Measurements from ENCODE around the gene DIDO1.

DNA sequence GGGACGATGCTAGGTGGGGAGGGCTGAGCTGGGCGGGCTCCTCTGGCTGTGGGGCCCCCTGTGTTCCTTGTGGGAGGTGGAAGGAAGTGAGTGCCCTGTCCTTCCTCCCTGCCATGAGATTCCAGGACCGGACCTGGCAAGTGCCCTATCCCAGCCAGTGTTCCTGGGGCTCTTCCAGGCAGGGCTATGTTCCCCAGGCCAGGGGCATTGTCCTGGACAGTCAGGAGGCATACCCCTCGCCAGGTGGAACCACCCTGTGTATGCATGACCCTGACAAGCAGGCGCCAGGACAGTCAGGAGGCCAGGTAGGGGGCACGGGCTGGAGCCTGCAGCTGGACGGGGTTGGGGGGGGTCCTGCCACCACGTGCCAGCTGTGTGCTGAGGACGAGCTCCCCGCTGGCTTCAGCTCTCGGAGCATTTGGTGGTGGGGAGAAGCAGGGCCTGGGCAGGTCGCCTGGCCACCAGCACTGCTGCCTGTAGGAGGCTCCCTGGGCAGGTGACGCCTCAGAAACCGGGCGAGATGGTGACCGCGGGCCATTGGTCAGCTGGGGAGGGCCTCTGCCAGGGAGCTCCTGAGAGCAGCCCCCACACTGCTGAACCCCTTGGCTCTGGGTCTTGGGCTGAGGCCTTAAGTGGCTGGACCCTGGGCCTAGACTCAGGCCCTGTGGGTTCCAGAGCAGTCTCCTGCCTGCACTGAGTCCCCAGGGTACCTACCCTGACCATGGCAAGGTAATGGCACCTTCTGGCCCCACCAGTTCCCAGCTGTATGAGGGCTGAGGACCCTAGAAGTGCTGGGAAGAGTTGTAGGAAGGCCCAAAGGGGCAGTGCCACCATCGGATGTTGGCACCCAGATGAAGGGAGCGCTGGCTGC lies 26.9 kb upstream of the DIDO1 start:
- TF ChIP-seq, protein P1, sequence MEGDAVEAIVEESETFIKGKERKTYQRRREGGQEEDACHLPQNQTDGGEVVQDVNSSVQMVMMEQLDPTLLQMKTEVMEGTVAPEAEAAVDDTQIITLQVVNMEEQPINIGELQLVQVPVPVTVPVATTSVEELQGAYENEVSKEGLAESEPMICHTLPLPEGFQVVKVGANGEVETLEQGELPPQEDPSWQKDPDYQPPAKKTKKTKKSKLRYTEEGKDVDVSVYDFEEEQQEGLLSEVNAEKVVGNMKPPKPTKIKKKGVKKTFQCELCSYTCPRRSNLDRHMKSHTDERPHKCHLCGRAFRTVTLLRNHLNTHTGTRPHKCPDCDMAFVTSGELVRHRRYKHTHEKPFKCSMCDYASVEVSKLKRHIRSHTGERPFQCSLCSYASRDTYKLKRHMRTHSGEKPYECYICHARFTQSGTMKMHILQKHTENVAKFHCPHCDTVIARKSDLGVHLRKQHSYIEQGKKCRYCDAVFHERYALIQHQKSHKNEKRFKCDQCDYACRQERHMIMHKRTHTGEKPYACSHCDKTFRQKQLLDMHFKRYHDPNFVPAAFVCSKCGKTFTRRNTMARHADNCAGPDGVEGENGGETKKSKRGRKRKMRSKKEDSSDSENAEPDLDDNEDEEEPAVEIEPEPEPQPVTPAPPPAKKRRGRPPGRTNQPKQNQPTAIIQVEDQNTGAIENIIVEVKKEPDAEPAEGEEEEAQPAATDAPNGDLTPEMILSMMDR (IDR thresholded peaks at IDR 0.05): no peak
- TF ChIP-seq POLR2A (IDR thresholded peaks at IDR 0.05) (no peak), EP300 (IDR thresholded peaks at IDR 0.05) (no peak)
